ENCODE measurements around the gene CTNNAL1. TPM values are rescaled to one million over a fixed set of nuclear protein-coding genes. Genes with fewer than 3 reads are reported as not detected.

Gene CTNNAL1
- polyA plus RNA-seq, 1 donor (not counting 4 experiments of a cell fraction or from before 2014, with no cell fraction given), result 112 TPM

DNA sequence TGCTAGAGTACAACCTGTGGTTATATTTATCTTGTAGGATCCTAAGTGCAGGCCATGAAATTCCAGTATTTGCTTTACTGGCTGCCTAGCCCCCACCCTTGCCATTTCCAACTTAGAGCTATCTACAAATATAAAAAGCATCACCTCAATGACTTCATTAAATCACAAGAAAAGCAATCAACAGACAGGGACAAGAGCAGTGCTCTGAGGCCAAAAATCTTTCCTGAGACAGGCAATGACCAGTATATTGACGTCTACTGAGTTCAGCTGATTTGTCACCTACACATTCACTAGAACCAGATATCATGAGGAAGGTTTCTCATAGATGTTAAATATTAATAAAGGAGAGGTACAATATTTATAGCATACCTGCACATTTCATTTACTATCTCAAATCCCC is 38.4 kb upstream of the CTNNAL1 start:
- no peak for FAIRE-seq

DNA sequence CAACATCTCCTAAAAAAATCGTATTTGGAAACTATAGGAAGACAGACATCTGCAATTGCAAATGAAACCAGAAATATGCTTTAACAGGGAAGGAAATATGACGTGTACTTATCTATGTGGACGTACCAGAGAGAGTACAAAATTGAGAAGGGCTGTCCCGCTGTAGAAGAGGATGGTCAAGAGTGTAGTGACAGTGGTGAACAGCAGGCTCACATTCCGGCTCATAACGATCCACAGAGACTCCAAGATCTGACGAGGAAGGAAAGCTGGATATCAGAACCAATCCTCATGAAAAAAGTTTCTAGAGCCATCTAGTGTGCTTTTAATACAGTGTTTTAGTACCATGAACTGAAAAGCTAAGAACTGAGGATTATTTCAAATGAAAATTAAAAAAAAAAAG is 37.1 kb upstream of the CTNNAL1 start:
- H3K79me2 ChIP-seq (ENCODE audit: control insufficient read depth, insufficient read depth, low read length), result no peaks in the 10 kb centered on the region
- no peak overlapping the region for H3K4me3 ChIP-seq (ENCODE audit: control insufficient read depth in 2 of 3, extremely low read depth in 1 of 3, insufficient read depth in 2 of 3, low read depth in 1 of 3, low read length in 3 of 3)
- no peak overlapping the region for H3K9ac ChIP-seq (ENCODE audit: control insufficient read depth, extremely low read depth, insufficient read depth, low read length)
- FAIRE-seq (no peak), DNase-seq (ENCODE audit: low read depth, low spot score) (no peak)
- H3K4me1 ChIP-seq (ENCODE audit: control insufficient read depth, extremely low read depth, insufficient read depth, low read length), result no peaks in the 10 kb centered on the region
- no peak overlapping the region for H2AFZ ChIP-seq (ENCODE audit: control insufficient read depth, low read length)
- H3K4me2 ChIP-seq (ENCODE audit: control insufficient read depth, extremely low read depth, insufficient read depth, low read depth, low read length), result no peak overlapping the region
- TF ChIP-seq, protein P1, sequence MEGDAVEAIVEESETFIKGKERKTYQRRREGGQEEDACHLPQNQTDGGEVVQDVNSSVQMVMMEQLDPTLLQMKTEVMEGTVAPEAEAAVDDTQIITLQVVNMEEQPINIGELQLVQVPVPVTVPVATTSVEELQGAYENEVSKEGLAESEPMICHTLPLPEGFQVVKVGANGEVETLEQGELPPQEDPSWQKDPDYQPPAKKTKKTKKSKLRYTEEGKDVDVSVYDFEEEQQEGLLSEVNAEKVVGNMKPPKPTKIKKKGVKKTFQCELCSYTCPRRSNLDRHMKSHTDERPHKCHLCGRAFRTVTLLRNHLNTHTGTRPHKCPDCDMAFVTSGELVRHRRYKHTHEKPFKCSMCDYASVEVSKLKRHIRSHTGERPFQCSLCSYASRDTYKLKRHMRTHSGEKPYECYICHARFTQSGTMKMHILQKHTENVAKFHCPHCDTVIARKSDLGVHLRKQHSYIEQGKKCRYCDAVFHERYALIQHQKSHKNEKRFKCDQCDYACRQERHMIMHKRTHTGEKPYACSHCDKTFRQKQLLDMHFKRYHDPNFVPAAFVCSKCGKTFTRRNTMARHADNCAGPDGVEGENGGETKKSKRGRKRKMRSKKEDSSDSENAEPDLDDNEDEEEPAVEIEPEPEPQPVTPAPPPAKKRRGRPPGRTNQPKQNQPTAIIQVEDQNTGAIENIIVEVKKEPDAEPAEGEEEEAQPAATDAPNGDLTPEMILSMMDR (optimal IDR thresholded peaks at IDR 0.05 in 1 of 3, IDR thresholded peaks at IDR 0.05 in 1 of 3, conservative IDR thresholded peaks at IDR 0.05 in 1 of 3; ENCODE audit: extremely low read depth in 1 of 3, insufficient read depth in 2 of 3, low read length in 3 of 3), result no peak
- no peaks in the 10 kb centered on the region for H3K9me3 ChIP-seq (ENCODE audit: control insufficient read depth, low read depth, low read length)
- H4K20me1 ChIP-seq (ENCODE audit: control insufficient read depth, extremely low read depth, insufficient read depth, low read length), result no peaks in the 10 kb centered on the region
- peaks cover 27 to 43% of the 10 kb centered on the region in 2 experiments for H3K36me3 ChIP-seq (ENCODE audit: control insufficient read depth in 2 of 2, extremely low read depth in 1 of 2, insufficient read depth in 2 of 2, low read length in 2 of 2)
- no peak overlapping the region for H3K27ac ChIP-seq (ENCODE audit: control insufficient read depth, insufficient read depth, low read length)
- dilution Hi-C loops (cut with MboI; ENCODE audit: extremely low pct_ligation_motif_present, low sequenced_read_pairs), result no loop called here
- no peaks in the 10 kb centered on the region for H3K9me1 ChIP-seq (ENCODE audit: control insufficient read depth, extremely low read depth, insufficient read depth, low read length)
- no peaks in the 10 kb centered on the region for H3K27me3 ChIP-seq (ENCODE audit: control insufficient read depth, extremely low read depth, insufficient read depth, low read length)

More for the DNA sequence above, 38.4 kb upstream of the CTNNAL1 start:
- H3K4me2 ChIP-seq (ENCODE audit: control insufficient read depth, extremely low read depth, insufficient read depth, low read depth, low read length), result no peak overlapping the region
- H3K27ac ChIP-seq (ENCODE audit: control insufficient read depth, insufficient read depth, low read length), result no peak overlapping the region
- H3K27me3 ChIP-seq (ENCODE audit: control insufficient read depth, extremely low read depth, insufficient read depth, low read length), result no peaks in the 10 kb centered on the region
- no peak for DNase-seq (ENCODE audit: low read depth, low spot score)
- H3K36me3 ChIP-seq (ENCODE audit: control insufficient read depth in 2 of 2, extremely low read depth in 1 of 2, insufficient read depth in 2 of 2, low read length in 2 of 2), result peaks cover 28 to 40% of the 10 kb centered on the region in 2 experiments
- H3K79me2 ChIP-seq (ENCODE audit: control insufficient read depth, insufficient read depth, low read length), result no peaks in the 10 kb centered on the region
- no peaks in the 10 kb centered on the region for H4K20me1 ChIP-seq (ENCODE audit: control insufficient read depth, extremely low read depth, insufficient read depth, low read length)
- no peaks in the 10 kb centered on the region for H3K4me1 ChIP-seq (ENCODE audit: control insufficient read depth, extremely low read depth, insufficient read depth, low read length)
- H3K9ac ChIP-seq (ENCODE audit: control insufficient read depth, extremely low read depth, insufficient read depth, low read length), result no peak overlapping the region
- no peak overlapping the region for H3K4me3 ChIP-seq (ENCODE audit: control insufficient read depth in 2 of 3, extremely low read depth in 1 of 3, insufficient read depth in 2 of 3, low read depth in 1 of 3, low read length in 3 of 3)
- dilution Hi-C loops (cut with MboI; ENCODE audit: extremely low pct_ligation_motif_present, low sequenced_read_pairs), result no loop called here
- no peak overlapping the region for H2AFZ ChIP-seq (ENCODE audit: control insufficient read depth, low read length)
- no peak for TF ChIP-seq EZH2 (IDR thresholded peaks at IDR 0.05; ENCODE audit: low read length)
- TF ChIP-seq, protein P1 (optimal IDR thresholded peaks at IDR 0.05 in 1 of 3, IDR thresholded peaks at IDR 0.05 in 1 of 3, conservative IDR thresholded peaks at IDR 0.05 in 1 of 3; ENCODE audit: extremely low read depth in 1 of 3, insufficient read depth in 2 of 3, low read length in 3 of 3), result no peak
- H3K9me3 ChIP-seq (ENCODE audit: control insufficient read depth, low read depth, low read length), result no peaks in the 10 kb centered on the region
- no peaks in the 10 kb centered on the region for H3K9me1 ChIP-seq (ENCODE audit: control insufficient read depth, extremely low read depth, insufficient read depth, low read length)
